ENCODE results near the gene COL21A1.
"Not testable (repeated sequence)": the region's sequence is repeated elsewhere in the genome, so short reads cannot be mapped to it uniquely, and the experiment has no call there.

COL21A1 gene

GRCh38 chr6:56246881-56247653 is at the start of gene COL21A1:
TSS of gene COL21A1 (minus strand) at chr6:56247580. CDS start at chr6:56182618, 64,962 bp downstream.
- DNase-seq (ENCODE audit: low read depth, low spot score), result no peak

GRCh38 chr6:56293781-56294180 is 46.4 kb upstream of the COL21A1 start:
- DNase-seq (ENCODE audit: low read depth, low spot score), result no peak

GRCh38 chr6:56292505-56293181 is 45.3 kb upstream of the COL21A1 start:
- no peak for DNase-seq (ENCODE audit: low read depth, low spot score)

GRCh38 chr6:56291302-56291917 is 44.0 kb upstream of the COL21A1 start:
- DNase-seq (ENCODE audit: low read depth, low spot score), result no peak

- no peak for DNase-seq (ENCODE audit: low read depth, low spot score)
These were observed 42.3 kb upstream of the COL21A1 start for GRCh38 chr6:56289721-56290120.

- DNase-seq (ENCODE audit: low read depth, low spot score), result no peak
These were observed 41.0 kb upstream of the COL21A1 start for GRCh38 chr6:56288347-56288746.

- DNase-seq (ENCODE audit: low read depth, low spot score), result no peak
These were observed 35.0 kb upstream of the COL21A1 start for GRCh38 chr6:56282391-56282790.

GRCh38 chr6:56280126-56280525 is 32.7 kb upstream of the COL21A1 start:
- no peak for DNase-seq (ENCODE audit: low read depth, low spot score)

- no peak for DNase-seq (ENCODE audit: low read depth, low spot score)
These were observed 32.1 kb upstream of the COL21A1 start for GRCh38 chr6:56279331-56280080.

- DNase-seq (ENCODE audit: low read depth, low spot score), result no peak
These were observed 30.8 kb upstream of the COL21A1 start for GRCh38 chr6:56278171-56278591.

GRCh38 chr6:56270812-56271441 is 23.5 kb upstream of the COL21A1 start:
- DNase-seq (ENCODE audit: low read depth, low spot score), result no peak

- DNase-seq (ENCODE audit: low read depth, low spot score), result no peak
These were observed 20.9 kb upstream of the COL21A1 start for GRCh38 chr6:56268266-56268665.

- DNase-seq (ENCODE audit: low read depth, low spot score), result no peak
These were observed 18.6 kb upstream of the COL21A1 start for GRCh38 chr6:56266011-56266410.

GRCh38 chr6:56263596-56264315 is 16.4 kb upstream of the COL21A1 start:
- DNase-seq (ENCODE audit: low read depth, low spot score), result no peak

GRCh38 chr6:56260593-56260992 is 13.2 kb upstream of the COL21A1 start:
- DNase-seq (ENCODE audit: low read depth, low spot score), result not testable (repeated sequence)

GRCh38 chr6:56259234-56260077 is 12.1 kb upstream of the COL21A1 start:
- DNase-seq (ENCODE audit: low read depth, low spot score), result no peak

- DNase-seq (ENCODE audit: low read depth, low spot score), result no peak
These were observed 8.0 kb upstream of the COL21A1 start for GRCh38 chr6:56255349-56255748.

- no peak for DNase-seq (ENCODE audit: low read depth, low spot score)
These were observed 2.9 kb upstream of the COL21A1 start for GRCh38 chr6:56250266-56250665.

- no peak for DNase-seq (ENCODE audit: low read depth, low spot score)
These were observed 308 bp upstream of the COL21A1 start for GRCh38 chr6:56247654-56248122.

GRCh38 chr6:56246541-56246880 is 869 bp downstream of the COL21A1 start:
- no peak for DNase-seq (ENCODE audit: low read depth, low spot score)
